GM19351 (cell line): ENCODE results near the gene ADIPOR2.

Source experiments
- ATAC-seq: cut with Tn5 transposase; IDR thresholded peaks from one replicate; pipeline ENCODE4 v1.9.1; 2021; ENCODE audit warnings: mild to moderate bottlenecking, moderate library complexity; ENCODE audit not compliant: unreplicated experiment

Gene ADIPOR2

GRCh38 chr12:1690578-1691122 lies at the start of gene ADIPOR2:
Gene ADIPOR2 (plus strand): TSS chr12:1691070. CDS start chr12:1754344, 63,274 bp downstream.
- peak; percentile 94 for ATAC-seq

- no peak for ATAC-seq
These were observed 48.4 kb upstream of the ADIPOR2 start for GRCh38 chr12:1642513-1642912.

GRCh38 chr12:1643043-1643442 lies 47.8 kb upstream of the ADIPOR2 start:
- no peak for ATAC-seq

GRCh38 chr12:1643905-1644533 lies 46.9 kb upstream of the ADIPOR2 start:
- ATAC-seq: no peak

GRCh38 chr12:1644534-1645438 lies 46.1 kb upstream of the ADIPOR2 start:
- no peak for ATAC-seq

- no peak for ATAC-seq
These were observed 45.1 kb upstream of the ADIPOR2 start for GRCh38 chr12:1645819-1646218.

- ATAC-seq: no peak
These were observed 44.1 kb upstream of the ADIPOR2 start for GRCh38 chr12:1646569-1647284.

GRCh38 chr12:1647285-1647669 lies 43.6 kb upstream of the ADIPOR2 start:
- ATAC-seq: no peak

- no peak for ATAC-seq
These were observed 40.5 kb upstream of the ADIPOR2 start for GRCh38 chr12:1650260-1650977.

- ATAC-seq: no peak
These were observed 39.9 kb upstream of the ADIPOR2 start for GRCh38 chr12:1650978-1651361.

GRCh38 chr12:1651946-1652345 lies 38.9 kb upstream of the ADIPOR2 start:
- ATAC-seq: no peak

GRCh38 chr12:1655225-1655788 lies 35.6 kb upstream of the ADIPOR2 start:
- no peak for ATAC-seq

- no peak for ATAC-seq
These were observed 34.0 kb upstream of the ADIPOR2 start for GRCh38 chr12:1656902-1657301.

- no peak for ATAC-seq
These were observed 33.2 kb upstream of the ADIPOR2 start for GRCh38 chr12:1657688-1658087.

- ATAC-seq: no peak
These were observed 30.3 kb upstream of the ADIPOR2 start for GRCh38 chr12:1660304-1661187.

- ATAC-seq: peak; percentile 87
These were observed 29.1 kb upstream of the ADIPOR2 start for GRCh38 chr12:1661553-1662335.

- no peak for ATAC-seq
These were observed 28.0 kb upstream of the ADIPOR2 start for GRCh38 chr12:1662761-1663439.
